HepG2 (cell line): ENCODE data around the gene FAM184B. TPM values are rescaled to one million over a fixed set of nuclear protein-coding genes. Genes with fewer than 3 reads are reported as not detected.

ENCODE experiments used
- ATAC-seq: fragments of 200-7000 bp; cut with Tn5 transposase; 3 replicates; pipeline ENCODE4 v1.9.1; 2020; ENCODE audit warnings: mild to moderate bottlenecking, moderate library complexity
- BruUV-seq: library from RNA; stranded (reverse); fragments of 400-500 nt; replicated peaks from 2 replicates; lab custom pipeline; 2021; lab: Mats Ljungman, UMichigan
- CTCF ChIA-PET: fragments of 300-600 bp; formaldehyde crosslinking; extraction: SDS; loops from one replicate; lab custom pipeline; 2021; ENCODE audit warnings: low total read pairs, inconsistent platforms, low intra/inter-chr PET ratio; lab: Yijun Ruan, JAX
- POLR2A ChIA-PET: fragments of 350-600 bp; sonication (Branson Sonifier 250); formaldehyde crosslinking; loops from one replicate; lab custom pipeline; 2020; ENCODE audit warnings: antibody characterized with exemption, inconsistent platforms; lab: Yijun Ruan, JAX
- DNase-seq: peaks from one replicate; pipeline ENCODE4 v3.0.0-alpha.2; 2015; ENCODE audit warnings: low spot score
- FAIRE-seq: peaks from 3 replicates; lab custom pipeline; 2011; peaks lifted over from hg19 to GRCh38; lab: Jason Lieb, UNC
- H2AFZ ChIP-seq: one replicate; pipeline ENCODE4 v1.6.1; 2011; ENCODE audit warnings: low read length, inconsistent platforms
- H3K27ac ChIP-seq: fragments of 300-600 bp; 3 replicates; pipeline ENCODE4 v1.8.0; 2011; ENCODE audit warnings: mixed run types, mild to moderate bottlenecking, mixed read lengths, low read length, inconsistent platforms; ENCODE audit not compliant: insufficient read depth; ENCODE audit errors: extremely low read length
- H3K27me3 ChIP-seq, 2 experiments: fragments of 200-600 bp in 1 of 2; 2 replicates in 1 of 2; 3 replicates in 1 of 2; pipeline versions ENCODE4 v1.6.0 to v1.8.0; 2011; ENCODE audit warnings: low read length in 2 of 2, mild to moderate bottlenecking in 2 of 2, moderate library complexity in 2 of 2, inconsistent platforms in 1 of 2; ENCODE audit not compliant: insufficient read depth in 2 of 2, control insufficient read depth in 1 of 2
- H3K36me3 ChIP-seq, 2 experiments: fragments of 200-600 bp in 1 of 2; replicated peaks in 1 of 2; 2 replicates in 1 of 2; 3 replicates in 1 of 2; pipeline versions ENCODE4 v1.5.1 to v1.8.0; 2011; ENCODE audit warnings: low read length in 2 of 2, inconsistent platforms in 1 of 2; ENCODE audit not compliant: insufficient read depth in 2 of 2, control insufficient read depth in 1 of 2
- H3K4me1 ChIP-seq: 2 replicates; pipeline ENCODE4 v1.5.1; 2012; ENCODE audit warnings: low read length, inconsistent platforms; ENCODE audit not compliant: insufficient read depth
- H3K4me2 ChIP-seq: 2 replicates; pipeline ENCODE4 v1.6.0; 2011; ENCODE audit warnings: low read depth, low read length, inconsistent platforms
- H3K4me3 ChIP-seq, 3 experiments: fragments of 200-600 bp in 1 of 3; sonication (generic), shearing (Covaris generic) in 1 of 3; replicated peaks in 1 of 3; 2 replicates each; pipeline ENCODE4 v1.5.1; 2011 to 2016; ENCODE audit warnings: low read length in 3 of 3, inconsistent platforms in 2 of 3, low read depth in 2 of 3, mild to moderate bottlenecking in 2 of 3, control low read depth in 1 of 3, mixed read lengths in 1 of 3; ENCODE audit not compliant: insufficient read depth in 1 of 3
- H3K79me2 ChIP-seq: one replicate; pipeline ENCODE4 v1.6.1; 2011; ENCODE audit warnings: low read length, inconsistent platforms; ENCODE audit not compliant: insufficient read depth
- H3K9ac ChIP-seq: 2 replicates; pipeline ENCODE4 v1.6.0; 2011; ENCODE audit warnings: mild to moderate bottlenecking, low read depth, low read length, inconsistent platforms; ENCODE audit not compliant: insufficient read depth
- H3K9me3 ChIP-seq: 2 replicates; pipeline ENCODE4 v1.5.1; 2012; ENCODE audit warnings: mild to moderate bottlenecking, low read length
- H4K20me1 ChIP-seq: 2 replicates; pipeline ENCODE4 v1.6.0; 2011; ENCODE audit warnings: inconsistent platforms, mild to moderate bottlenecking, low read length, moderate library complexity; ENCODE audit not compliant: insufficient read depth
- CCAR2 ChIP-seq: fragments of 200-400 bp; formaldehyde crosslinking; optimal IDR thresholded peaks from 2 replicates; pipeline ENCODE3; 2018; ENCODE audit warnings: low read depth, mild to moderate bottlenecking, low read length, moderate library complexity
- CEBPZ ChIP-seq: IDR thresholded peaks from 2 replicates; pipeline ENCODE4 v1.6.1; 2012; ENCODE audit warnings: low read length, improper control_type of control experiment
- PHF21A ChIP-seq: sonication (generic); formaldehyde crosslinking; IDR thresholded peaks from 2 replicates; pipeline ENCODE4 v1.5.0; 2020; ENCODE audit warnings: mild to moderate bottlenecking, missing genetic modification reagents
- POLR2AphosphoS5 ChIP-seq: IDR thresholded peaks from 2 replicates; pipeline ENCODE4 v1.6.1; 2012; ENCODE audit warnings: low read depth, low read length
- ZBTB37 ChIP-seq: sonication (generic); formaldehyde crosslinking; IDR thresholded peaks from 2 replicates; pipeline ENCODE4 v1.4.0; 2020; ENCODE audit warnings: mild to moderate bottlenecking, missing genetic modification reagents
- ZFX ChIP-seq: sonication (generic); formaldehyde crosslinking; IDR thresholded peaks from 2 replicates; pipeline ENCODE4 v1.4.0; 2020; ENCODE audit warnings: mild to moderate bottlenecking, low read depth, missing genetic modification reagents, moderate library complexity
- ZNF44 ChIP-seq: sonication (generic); formaldehyde crosslinking; IDR thresholded peaks from 2 replicates; pipeline ENCODE4 v1.5.1; 2020; ENCODE audit warnings: mild to moderate bottlenecking, missing genetic modification reagents
- WGBS: methylation state at CpG from one replicate; pipeline ENCODE4 v1.1.6; 2017; ENCODE audit warnings: low lambda C conversion rate; 5-methylcytosine and 5-hydroxymethylcytosine counted together
- in situ Hi-C: cut with HindIII; loops from 2 replicates; pipeline ENCODE4 v1.10.0; 2017; ENCODE audit warnings: low pct_unique_long_range_greater_than_20kb; ENCODE audit not compliant: extremely low pct_ligation_motif_present
- intact Hi-C: fragments of 100-400 bp; cut with micrococcal nuclease; formaldehyde crosslinking; loops from one replicate; pipeline ENCODE4 v1.10.0; 2022; ENCODE audit not compliant: unreplicated experiment
- polyA plus RNA-seq, 8 experiments: library from polyadenylated mRNA; depleted of rRNA in 3 of 8; stranded (reverse) in 7 of 8; unstranded in 1 of 8; fragments of >200 nt; fragmentation: Illumina TruSeq in 4 of 8; extraction: Trizol in 4 of 8; gene quantifications; 2 replicates each; pipeline versions ENCODE4 v1.2.1 to v1.2.3, GENCODE V29; 2011 to 2016; ENCODE audit warnings: low read depth in 4 of 8, missing spikeins in 1 of 8, mixed read lengths in 1 of 8; ENCODE audit not compliant: insufficient read depth in 1 of 8
- total RNA-seq, 5 experiments: library from RNA; depleted of rRNA; stranded (reverse); fragments of >200 nt; fragmentation: Illumina TruSeq; extraction: Trizol; gene quantifications; 2 replicates each; pipeline ENCODE4 v1.2.3, GENCODE V29; 2016; ENCODE audit warnings: low read depth in 1 of 5

FAM184B gene
- total and polyA plus RNA-seq, 2 of the 13 experiments (the other 11 are each of a cell fraction or from before 2014, with no cell fraction given): not detected

- no peak for ATAC-seq
- CTCF ChIA-PET: no interaction called here
- intact Hi-C loops (loop anchor here (10.0 kb wide), 1 partner anchor 115 kb away; the partner anchor contains the start of genes CLRN2 and QDPR), in situ Hi-C loops (no loop called here)
- Histone ChIP-seq H3K27ac (no peak overlapping the region), H3K9me3 (no peaks in the 10 kb centered on the region), H3K79me2 (peaks cover 3% of the 10 kb centered on the region), H3K4me1 (no peaks in the 10 kb centered on the region), H3K9ac (no peak overlapping the region), H3K27me3 (no peaks in the 10 kb centered on the region), H2AFZ (no peak overlapping the region), H4K20me1 (no peaks in the 10 kb centered on the region; the same call in 1 of the 2 replicates), H3K4me3 (no peak overlapping the region), H3K36me3 (peaks cover 34 to 88% of the 10 kb centered on the region in 2 experiments), H3K4me2 (no peak overlapping the region)
- TF ChIP-seq ZFX (CRISPR knock-in tag): no peak
- no peak for TF ChIP-seq CCAR2
- no peak for TF ChIP-seq ZBTB37 (CRISPR knock-in tag)
- TF ChIP-seq POLR2AphosphoS5: no peak
- TF ChIP-seq CEBPZ: no peak
- TF ChIP-seq ZNF44 (CRISPR knock-in tag): no peak
- no peak for TF ChIP-seq PHF21A (CRISPR knock-in tag)
- FAIRE-seq: no peak
- BruUV-seq: no TSS peak
- WGBS: over 99% methylated on average over 4 of the region's 4 CpGs
- no peak for DNase-seq
- POLR2A ChIA-PET: no interaction called here
Observed at GRCh38 chr4:17630228-17630627, 151.2 kb downstream of the FAM184B start.
